ENCODE results near the gene WIPF1.

DNA sequence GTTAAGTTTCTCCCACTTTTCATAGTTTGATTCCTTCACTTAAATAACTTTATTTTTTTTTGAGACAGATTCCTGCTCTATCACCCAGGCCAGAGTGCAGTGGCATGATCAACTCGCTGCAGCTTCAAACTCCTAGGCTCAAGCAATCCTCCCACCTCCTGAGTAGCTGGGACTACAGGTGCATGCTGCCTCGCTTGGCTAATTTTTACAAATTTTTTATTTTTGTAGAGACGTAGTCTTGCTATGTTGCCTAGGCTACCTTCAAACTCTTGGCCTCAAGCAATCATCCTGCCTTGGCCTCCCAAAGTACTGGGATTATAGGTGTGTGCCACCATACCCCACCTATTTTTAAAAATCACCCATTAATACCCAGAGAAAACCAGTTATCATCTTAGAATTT is 14.2 kb upstream of the WIPF1 start:
- TF ChIP-seq, protein P1, sequence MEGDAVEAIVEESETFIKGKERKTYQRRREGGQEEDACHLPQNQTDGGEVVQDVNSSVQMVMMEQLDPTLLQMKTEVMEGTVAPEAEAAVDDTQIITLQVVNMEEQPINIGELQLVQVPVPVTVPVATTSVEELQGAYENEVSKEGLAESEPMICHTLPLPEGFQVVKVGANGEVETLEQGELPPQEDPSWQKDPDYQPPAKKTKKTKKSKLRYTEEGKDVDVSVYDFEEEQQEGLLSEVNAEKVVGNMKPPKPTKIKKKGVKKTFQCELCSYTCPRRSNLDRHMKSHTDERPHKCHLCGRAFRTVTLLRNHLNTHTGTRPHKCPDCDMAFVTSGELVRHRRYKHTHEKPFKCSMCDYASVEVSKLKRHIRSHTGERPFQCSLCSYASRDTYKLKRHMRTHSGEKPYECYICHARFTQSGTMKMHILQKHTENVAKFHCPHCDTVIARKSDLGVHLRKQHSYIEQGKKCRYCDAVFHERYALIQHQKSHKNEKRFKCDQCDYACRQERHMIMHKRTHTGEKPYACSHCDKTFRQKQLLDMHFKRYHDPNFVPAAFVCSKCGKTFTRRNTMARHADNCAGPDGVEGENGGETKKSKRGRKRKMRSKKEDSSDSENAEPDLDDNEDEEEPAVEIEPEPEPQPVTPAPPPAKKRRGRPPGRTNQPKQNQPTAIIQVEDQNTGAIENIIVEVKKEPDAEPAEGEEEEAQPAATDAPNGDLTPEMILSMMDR (IDR thresholded peaks at IDR 0.05; ENCODE audit: borderline replicate concordance, extremely low read depth, low read length, poor library complexity, severe bottlenecking), result no peak
- TF ChIP-seq EZH2 (IDR thresholded peaks at IDR 0.05; ENCODE audit: borderline replicate concordance, low read depth, low read length, severe bottlenecking), result no peak
